ENCODE measurements around the gene PARS2. TPM values are rescaled to one million over a fixed set of nuclear protein-coding genes. Genes with fewer than 3 reads are reported as not detected.

PARS2 gene
- total RNA-seq (2022; extraction: Qiagen RNA extraction; ENCODE audit: low read depth) = 3.8 to 5.9 TPM (median 4.9 TPM) in 5 replicates

DNA sequence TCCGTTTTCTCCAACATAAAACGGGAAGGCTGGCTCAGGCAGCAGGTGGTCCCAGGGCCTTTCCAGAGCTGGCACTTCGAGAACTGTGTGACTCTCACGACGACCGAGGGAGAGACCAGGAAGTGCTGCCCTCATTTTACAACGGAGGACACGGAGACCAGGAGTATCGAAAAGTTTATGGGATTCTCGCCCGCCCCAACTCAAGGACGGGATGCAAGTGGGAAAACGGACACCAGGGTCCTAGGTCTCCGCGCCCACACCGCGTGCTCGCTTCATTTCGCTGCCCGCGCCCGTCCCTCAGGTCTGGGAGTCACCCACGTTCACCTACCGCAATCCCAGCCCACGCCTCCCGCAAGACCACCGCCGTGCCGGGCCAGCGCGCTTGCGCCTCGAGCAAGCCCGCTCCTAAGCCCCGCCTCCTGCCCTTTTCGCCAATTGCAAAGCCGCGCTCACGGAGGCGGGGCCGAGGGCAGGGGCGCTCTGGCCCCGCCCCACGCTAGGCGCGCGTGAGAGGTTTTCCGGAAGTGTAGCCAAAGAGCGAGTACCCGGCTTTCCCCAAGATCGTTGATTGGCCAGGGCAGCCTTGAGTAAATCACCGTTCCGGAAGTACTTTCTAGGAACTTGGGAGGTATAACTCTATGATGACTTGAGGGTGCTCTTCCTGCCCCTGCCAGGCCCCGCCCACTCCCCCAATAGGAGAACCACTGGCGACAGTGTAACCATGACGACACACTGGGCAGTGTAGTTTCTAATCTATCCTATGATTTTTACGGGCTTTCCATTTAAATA lies at the start of gene PARS2:
Gene PARS2 (minus strand): TSS at position 391 of the 789 bp plus-strand sequence. CDS start 5,362 bp downstream, outside the sequence.

DNA sequence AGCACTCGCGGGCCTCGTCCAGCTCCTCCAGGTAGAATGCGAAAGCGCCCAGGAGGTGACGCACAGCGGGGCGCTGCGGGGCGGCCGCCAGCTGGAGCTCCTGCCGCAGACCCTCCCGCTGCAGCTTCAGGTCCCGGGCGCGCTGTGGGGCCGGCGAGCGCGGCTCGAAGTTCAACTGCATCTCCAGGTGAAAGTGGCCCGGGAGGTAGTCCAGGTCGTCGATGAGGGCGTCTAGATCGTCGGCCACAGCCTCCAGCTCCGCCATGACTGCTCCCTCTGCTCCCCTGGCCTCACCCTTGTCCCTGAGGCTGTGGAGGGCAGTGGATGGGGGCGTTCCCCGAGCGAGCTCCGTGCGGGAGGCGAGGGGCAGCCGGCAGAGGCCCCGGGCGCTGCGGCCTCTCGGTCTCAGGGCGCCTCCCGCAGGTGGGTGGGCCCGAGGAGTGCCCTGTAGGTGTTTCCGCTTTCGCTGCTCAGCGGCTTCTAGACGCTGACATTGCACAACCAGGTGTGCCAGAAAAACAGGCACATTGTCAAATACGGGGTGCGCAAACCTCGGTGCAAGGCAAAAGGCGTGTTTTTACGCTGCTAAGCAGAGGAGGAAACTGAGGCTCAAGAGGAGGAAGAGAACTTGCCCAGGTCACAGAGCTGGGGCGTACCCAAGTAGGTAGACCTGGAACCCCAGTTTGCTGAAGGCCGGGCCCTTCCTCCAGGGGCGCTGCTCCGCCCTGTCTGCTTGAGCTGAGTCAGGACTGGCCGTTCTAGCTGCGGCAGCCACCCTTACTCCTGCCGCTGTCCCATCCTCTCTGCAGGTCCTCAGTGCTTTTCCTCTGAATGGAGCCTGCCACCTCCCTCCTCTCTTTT lies 36.8 kb upstream of the PARS2 start, which contains the start of gene TTC22:
Gene TTC22 (minus strand): TSS at position 425 of the 861 bp plus-strand sequence. CDS start 160 bp downstream, at position 265.

DNA sequence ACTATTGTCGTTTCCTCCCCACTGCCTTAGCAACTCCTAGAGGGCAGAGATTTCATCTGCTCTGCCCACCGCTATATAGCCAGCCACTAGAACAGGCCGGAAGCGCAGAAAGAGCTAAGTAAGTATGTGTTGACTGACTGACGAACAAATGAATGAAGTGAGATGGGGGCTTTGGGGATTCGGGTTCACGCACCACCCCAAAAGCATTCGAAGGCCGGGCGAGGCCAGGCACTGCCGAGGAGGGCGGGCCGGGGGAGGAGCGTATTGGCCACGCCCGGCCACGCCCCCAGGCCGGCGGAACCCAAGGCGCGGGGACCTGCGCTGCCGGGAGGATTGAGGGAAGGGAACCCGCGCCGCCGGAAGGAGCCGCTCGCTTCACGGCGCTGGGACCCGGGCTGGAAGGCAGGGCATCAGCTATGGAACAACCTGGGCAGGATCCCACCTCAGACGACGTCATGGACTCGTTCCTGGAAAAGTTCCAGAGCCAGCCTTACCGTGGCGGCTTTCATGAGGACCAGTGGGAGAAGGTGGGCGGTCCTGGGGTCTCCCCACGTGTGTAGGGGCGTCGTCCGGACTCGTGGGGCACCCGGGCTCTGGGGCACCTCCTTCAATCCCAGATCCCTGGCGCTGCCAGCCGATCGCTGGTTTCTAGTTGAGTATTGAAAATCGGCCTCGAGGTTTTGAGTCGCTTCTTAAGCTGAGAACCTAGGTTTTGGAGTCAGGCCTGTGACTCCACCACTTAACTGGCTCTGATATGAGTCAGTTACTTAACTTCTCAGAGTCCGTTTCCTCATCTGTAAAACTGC lies 48.6 kb downstream of the PARS2 start, which contains the start of gene TTC4:
Gene TTC4 (plus strand): TSS at position 369 of the 806 bp plus-strand sequence. CDS start 48 bp downstream, at position 417.

Other genes starting within 250 kb of the PARS2 start
- 1.4 to 2.3 TPM (median 2.1 TPM) in 5 replicates for gene ACOT11, start 216.3 kb downstream of the PARS2 start, total RNA-seq (2022; extraction: Qiagen RNA extraction; ENCODE audit: low read depth)
- gene FAM151A, start 141.0 kb downstream of the PARS2 start, total RNA-seq (2022; extraction: Qiagen RNA extraction; ENCODE audit: low read depth) = not detected in 5 replicates
- gene MROH7, start 122.7 kb downstream of the PARS2 start, total RNA-seq (2022; extraction: Qiagen RNA extraction; ENCODE audit: low read depth) = not detected in 5 replicates
- gene TTC4, start 48.7 kb downstream of the PARS2 start, total RNA-seq (2022; extraction: Qiagen RNA extraction; ENCODE audit: low read depth) = 29.0 to 41.6 TPM (median 30.6 TPM) in 5 replicates
- not detected in 5 replicates for gene TTC22, start 36.8 kb upstream of the PARS2 start, total RNA-seq (2022; extraction: Qiagen RNA extraction; ENCODE audit: low read depth)
- gene DHCR24, start 122.7 kb upstream of the PARS2 start, total RNA-seq (2022; extraction: Qiagen RNA extraction; ENCODE audit: low read depth) = 35.2 to 44.0 TPM (median 39.5 TPM) in 5 replicates
- 0.31 to 0.57 TPM (median 0.34 TPM) in 5 replicates for gene TMEM61, start 216.1 kb upstream of the PARS2 start, total RNA-seq (2022; extraction: Qiagen RNA extraction; ENCODE audit: low read depth)
- not detected in 5 replicates for gene BSND, start 234.4 kb upstream of the PARS2 start, total RNA-seq (2022; extraction: Qiagen RNA extraction; ENCODE audit: low read depth)

All from A549 treated with CpdA at 1 μM for 4 hours (cell line).